Loucy (cell line): ENCODE measurements around the gene PRSS38.
"Not testable (repeated sequence)": the region's sequence is repeated elsewhere in the genome, so short reads cannot be mapped to it uniquely, and the experiment has no call there.

Experiments
- CTCF ChIP-seq: fragments of 200-600 bp; sonication (generic); conservative IDR thresholded peaks from 2 replicates; pipeline ENCODE4 v1.5.1; 2014; ENCODE audit warnings: mild to moderate bottlenecking, antibody characterized with exemption, low read length
- EZH2phosphoT487 ChIP-seq: fragments of 200-600 bp; IDR thresholded peaks from 2 replicates; pipeline ENCODE4 v1.6.1; 2018; ENCODE audit warnings: antibody characterized with exemption, mild to moderate bottlenecking, moderate library complexity, borderline replicate concordance

- TF ChIP-seq CTCF, EZH2phosphoT487: not testable (repeated sequence)
These were observed 56.4 kb downstream of the PRSS38 start for GRCh38 chr1:227871892-227872291.
